ENCODE data around the gene GPR39. TPM values are rescaled to one million over a fixed set of nuclear protein-coding genes. Genes with fewer than 3 reads are reported as not detected.
"Not testable (repeated sequence)": the region's sequence is repeated elsewhere in the genome, so short reads cannot be mapped to it uniquely, and the experiment has no call there.

The GPR39 gene
- polyA plus RNA-seq, 1 experiment = 2.9 TPM

DNA sequence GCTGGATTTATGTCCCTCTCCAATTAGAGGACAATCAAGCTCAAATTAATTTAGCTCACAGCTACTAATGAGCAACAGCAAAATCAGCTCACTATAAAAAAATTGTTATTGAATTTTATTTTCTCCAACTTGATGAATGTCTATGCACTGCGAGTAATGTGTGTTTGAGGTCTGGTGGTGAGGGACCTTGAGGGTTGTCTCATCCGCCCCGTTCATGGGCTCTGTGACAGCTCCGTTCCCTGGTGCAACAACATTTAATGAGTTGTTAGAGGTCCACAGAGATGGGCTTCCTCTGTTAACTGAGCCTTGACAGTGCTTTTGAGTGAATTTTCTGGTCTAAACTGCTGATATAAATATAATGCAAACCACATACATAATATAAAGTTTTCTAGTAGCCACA, 101.7 kb downstream of the GPR39 start:
- TF ChIP-seq CTCF (IDR thresholded peaks at IDR 0.05; ENCODE audit: low read depth, low read length) = no peak
- POLR2A ChIA-PET = no interaction called here
- Histone ChIP-seq H3K9me3 (ENCODE audit: control insufficient read depth, insufficient read depth, low read length) (no peaks in the 10 kb centered on the region), H3K27ac (ENCODE audit: low read depth, low read length) (no peak overlapping the region), H3K27me3 (ENCODE audit: control insufficient read depth, insufficient read depth, low read length) (no peaks in the 10 kb centered on the region), H3K4me3 (ENCODE audit: low read depth, low read length) (no peak overlapping the region)
- DNase-seq (ENCODE audit: low read depth, low spot score) = no peak
- CTCF ChIA-PET = interaction anchor here (4.0 kb wide), 1 partner anchor 29 kb away, joined by 21 read pairs; no protein-coding TSS in a partner anchor

DNA sequence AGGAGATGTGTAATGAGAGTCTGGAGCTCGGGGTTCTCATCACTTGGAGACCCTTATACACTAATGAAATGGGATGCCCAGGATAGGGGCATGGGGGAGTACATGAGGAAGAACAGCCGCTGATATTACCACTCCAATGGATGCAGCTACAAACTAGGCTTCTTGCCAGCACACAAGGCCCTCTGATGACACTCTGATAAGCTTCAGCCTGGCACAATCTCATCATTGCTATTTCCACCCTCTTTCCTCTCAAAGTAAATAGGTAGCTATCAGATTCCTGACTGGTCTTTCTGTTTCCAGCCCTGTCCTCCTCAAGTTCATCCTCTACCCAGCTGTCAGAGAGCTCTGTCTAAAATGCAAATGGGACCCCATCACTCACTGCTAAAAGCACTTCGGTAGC, 103.0 kb downstream of the GPR39 start:
- Histone ChIP-seq H3K27me3 (ENCODE audit: control insufficient read depth, insufficient read depth, low read length) (no peaks in the 10 kb centered on the region), H3K4me3 (ENCODE audit: low read depth, low read length) (no peak overlapping the region), H3K27ac (ENCODE audit: low read depth, low read length) (no peak overlapping the region), H3K9me3 (ENCODE audit: control insufficient read depth, insufficient read depth, low read length) (no peaks in the 10 kb centered on the region)
- no peak for DNase-seq (ENCODE audit: low read depth, low spot score)
- ChIA-PET CTCF (interaction anchor here (4.0 kb wide), 1 partner anchor 27 kb away, joined by 21 read pairs; no protein-coding TSS in a partner anchor), POLR2A (no interaction called here)
- no peak for TF ChIP-seq CTCF (IDR thresholded peaks at IDR 0.05; ENCODE audit: low read depth, low read length)

GRCh38 chr2:132521341-132521740, 104.7 kb downstream of the GPR39 start:
- CTCF ChIA-PET = no interaction called here
- no peaks in the 10 kb centered on the region for H3K27me3 ChIP-seq (ENCODE audit: control insufficient read depth, insufficient read depth, low read length)
- no peak overlapping the region for H3K4me3 ChIP-seq (ENCODE audit: low read depth, low read length)
- H3K9me3 ChIP-seq (ENCODE audit: control insufficient read depth, insufficient read depth, low read length) = no peaks in the 10 kb centered on the region
- POLR2A ChIA-PET = no interaction called here
- no peak overlapping the region for H3K27ac ChIP-seq (ENCODE audit: low read depth, low read length)
- no peak for TF ChIP-seq CTCF (IDR thresholded peaks at IDR 0.05; ENCODE audit: low read depth, low read length)
- DNase-seq (ENCODE audit: low read depth, low spot score) = no peak

- H3K4me3 ChIP-seq (ENCODE audit: low read depth, low read length) = no peak overlapping the region
- H3K27me3 ChIP-seq (ENCODE audit: control insufficient read depth, insufficient read depth, low read length) = no peaks in the 10 kb centered on the region
- POLR2A ChIA-PET = no interaction called here
- no peak for TF ChIP-seq CTCF (IDR thresholded peaks at IDR 0.05; ENCODE audit: low read depth, low read length)
- H3K9me3 ChIP-seq (ENCODE audit: control insufficient read depth, insufficient read depth, low read length) = no peaks in the 10 kb centered on the region
- CTCF ChIA-PET = interaction anchor here (2.6 kb wide), 1 partner anchor 24 kb away, joined by 7 read pairs; no protein-coding TSS in a partner anchor
- no peak overlapping the region for H3K27ac ChIP-seq (ENCODE audit: low read depth, low read length)
- no peak for DNase-seq (ENCODE audit: low read depth, low spot score)
Measured at GRCh38 chr2:132522901-132523300, 106.3 kb downstream of the GPR39 start.

- H3K27ac ChIP-seq (ENCODE audit: low read depth, low read length); H3K27me3 ChIP-seq (ENCODE audit: control insufficient read depth, insufficient read depth, low read length); H3K4me3 ChIP-seq (ENCODE audit: low read depth, low read length); DNase-seq (ENCODE audit: low read depth, low spot score); H3K9me3 ChIP-seq (ENCODE audit: control insufficient read depth, insufficient read depth, low read length); POLR2A ChIA-PET; CTCF ChIA-PET: not testable (repeated sequence)
Measured at GRCh38 chr2:132537061-132537460, 120.5 kb downstream of the GPR39 start.
